Stimulated activated naive CD8-positive, alpha-beta T cell treated with anti-CD3 and anti-CD28 coated beads, Interleukin-15, Interleukin-2, amounts not matched to agents 100 ng/mL and 50 ng/mL, for 24 hours (primary cell): ENCODE measurements around the gene CHN2.

Experiments
- H3K27ac Mint-ChIP-seq: one replicate; pipeline ENCODE4 v1.8.0; 2021; ENCODE audit warnings: mild to moderate bottlenecking, mixed read lengths
- H3K27me3 Mint-ChIP-seq: one replicate; pipeline ENCODE4 v1.8.0; 2021; ENCODE audit warnings: mixed read lengths
- H3K36me3 Mint-ChIP-seq: one replicate; pipeline ENCODE4 v1.8.0; 2021; ENCODE audit warnings: low read depth, mixed read lengths
- H3K4me1 Mint-ChIP-seq: one replicate; pipeline ENCODE4 v1.8.0; 2021; ENCODE audit warnings: low read depth, mixed read lengths
- H3K4me3 Mint-ChIP-seq: one replicate; pipeline ENCODE4 v1.8.0; 2021; ENCODE audit warnings: mild to moderate bottlenecking, mixed read lengths
- H3K9me3 Mint-ChIP-seq: one replicate; pipeline ENCODE4 v1.8.0; 2021; ENCODE audit warnings: mixed read lengths

CHN2 gene

DNA sequence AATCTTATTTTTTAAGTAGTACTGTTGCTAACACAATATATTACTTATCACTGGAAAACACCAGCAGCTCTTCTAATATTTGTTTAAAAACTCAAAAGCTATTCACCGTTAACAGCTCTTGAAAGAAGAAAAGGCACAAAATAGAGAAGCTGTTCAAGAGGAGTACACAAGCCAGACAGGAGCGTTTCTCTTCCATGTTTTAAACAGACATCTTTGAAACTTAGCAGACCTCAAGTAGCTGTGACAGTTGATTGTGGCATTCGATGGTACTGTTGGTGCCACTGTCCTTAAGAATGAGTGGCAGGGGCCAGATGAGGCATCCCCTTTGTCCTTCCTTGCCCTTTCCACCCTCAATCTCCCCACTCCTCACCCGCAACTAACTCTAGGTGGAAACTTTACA lies 287.5 kb downstream of the CHN2 start:
- no peaks in the 10 kb centered on the region for H3K4me1 Mint-ChIP-seq
- no peak overlapping the region for H3K4me3 Mint-ChIP-seq
- H3K9me3 Mint-ChIP-seq, result no peaks in the 10 kb centered on the region
- no peaks in the 10 kb centered on the region for H3K27me3 Mint-ChIP-seq
- no peak overlapping the region for H3K27ac Mint-ChIP-seq
- no peaks in the 10 kb centered on the region for H3K36me3 Mint-ChIP-seq

- Mint-ChIP-seq H3K4me1 (no peaks in the 10 kb centered on the region), H3K9me3 (no peaks in the 10 kb centered on the region), H3K36me3 (no peaks in the 10 kb centered on the region), H3K4me3 (no peak overlapping the region), H3K27me3 (no peaks in the 10 kb centered on the region), H3K27ac (peak overlapping the region; percentile 3)
Observed at GRCh38 chr7:29483219-29484104, 288.9 kb downstream of the CHN2 start.

GRCh38 chr7:29484280-29484679 lies 289.7 kb downstream of the CHN2 start:
- no peak overlapping the region for H3K4me3 Mint-ChIP-seq
- no peaks in the 10 kb centered on the region for H3K27me3 Mint-ChIP-seq
- H3K36me3 Mint-ChIP-seq, result no peaks in the 10 kb centered on the region
- H3K27ac Mint-ChIP-seq, result no peak overlapping the region
- H3K9me3 Mint-ChIP-seq, result no peaks in the 10 kb centered on the region
- H3K4me1 Mint-ChIP-seq, result no peaks in the 10 kb centered on the region

GRCh38 chr7:29485339-29486190 lies 291.0 kb downstream of the CHN2 start:
- H3K4me3 Mint-ChIP-seq, result no peak overlapping the region
- H3K4me1 Mint-ChIP-seq, result no peaks in the 10 kb centered on the region
- no peaks in the 10 kb centered on the region for H3K9me3 Mint-ChIP-seq
- no peak overlapping the region for H3K27ac Mint-ChIP-seq
- H3K36me3 Mint-ChIP-seq, result no peaks in the 10 kb centered on the region
- H3K27me3 Mint-ChIP-seq, result no peaks in the 10 kb centered on the region

DNA sequence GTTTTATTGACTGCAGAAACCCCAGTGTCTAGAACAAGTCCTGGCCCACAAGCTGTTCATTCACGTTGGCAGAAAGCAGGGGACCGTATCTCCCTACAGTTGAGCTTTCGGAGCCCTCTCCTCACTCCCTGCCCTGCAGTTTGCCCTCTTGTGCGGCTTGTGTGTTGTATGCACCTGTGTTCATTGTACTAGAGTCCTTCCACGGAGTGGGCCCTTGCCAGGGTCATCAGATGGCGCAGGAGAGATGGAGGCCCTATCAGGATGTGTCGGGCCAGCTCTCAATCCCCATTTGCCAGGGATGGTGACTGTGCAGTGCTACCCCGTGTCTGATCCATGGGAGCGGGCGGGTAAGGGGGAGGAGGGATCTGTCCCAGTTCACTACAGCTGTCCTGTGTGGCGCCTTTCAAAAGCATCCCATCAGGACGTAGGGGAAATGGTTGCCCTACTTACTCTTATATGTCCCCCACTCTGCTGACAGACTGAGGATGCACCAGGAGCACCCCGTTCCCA lies 291.7 kb downstream of the CHN2 start:
- Mint-ChIP-seq H3K27ac (no peak overlapping the region), H3K27me3 (no peaks in the 10 kb centered on the region), H3K4me3 (no peak overlapping the region), H3K9me3 (no peaks in the 10 kb centered on the region), H3K4me1 (no peaks in the 10 kb centered on the region), H3K36me3 (no peaks in the 10 kb centered on the region)

DNA sequence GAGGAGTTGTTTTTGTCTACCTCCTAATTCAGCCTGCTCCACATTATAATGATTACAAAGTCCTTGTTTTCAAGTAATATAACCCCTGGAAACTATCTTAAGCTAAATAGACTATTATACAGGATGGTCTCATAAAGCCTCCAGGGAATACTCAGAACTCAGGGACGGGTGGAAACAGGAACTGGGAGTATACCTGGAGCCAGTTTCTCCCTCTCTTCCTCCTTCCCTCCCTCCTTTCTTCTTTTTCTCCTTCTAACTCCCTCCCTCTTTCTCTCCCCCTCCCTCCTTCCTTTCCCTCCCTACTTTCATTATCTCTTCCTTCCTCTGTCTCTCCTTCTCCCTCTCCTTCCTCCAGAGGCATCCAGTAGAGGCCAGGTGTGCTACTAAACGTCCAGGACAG lies 292.8 kb downstream of the CHN2 start:
- Mint-ChIP-seq H3K27me3 (no peaks in the 10 kb centered on the region), H3K36me3 (no peaks in the 10 kb centered on the region), H3K27ac (no peak overlapping the region), H3K9me3 (no peaks in the 10 kb centered on the region), H3K4me3 (no peak overlapping the region), H3K4me1 (no peaks in the 10 kb centered on the region)

- no peaks in the 10 kb centered on the region for H3K9me3 Mint-ChIP-seq
- no peaks in the 10 kb centered on the region for H3K36me3 Mint-ChIP-seq
- no peak overlapping the region for H3K27ac Mint-ChIP-seq
- H3K4me1 Mint-ChIP-seq, result no peaks in the 10 kb centered on the region
- H3K4me3 Mint-ChIP-seq, result no peak overlapping the region
- H3K27me3 Mint-ChIP-seq, result no peaks in the 10 kb centered on the region
Observed at GRCh38 chr7:29488203-29488970, 293.8 kb downstream of the CHN2 start.

DNA sequence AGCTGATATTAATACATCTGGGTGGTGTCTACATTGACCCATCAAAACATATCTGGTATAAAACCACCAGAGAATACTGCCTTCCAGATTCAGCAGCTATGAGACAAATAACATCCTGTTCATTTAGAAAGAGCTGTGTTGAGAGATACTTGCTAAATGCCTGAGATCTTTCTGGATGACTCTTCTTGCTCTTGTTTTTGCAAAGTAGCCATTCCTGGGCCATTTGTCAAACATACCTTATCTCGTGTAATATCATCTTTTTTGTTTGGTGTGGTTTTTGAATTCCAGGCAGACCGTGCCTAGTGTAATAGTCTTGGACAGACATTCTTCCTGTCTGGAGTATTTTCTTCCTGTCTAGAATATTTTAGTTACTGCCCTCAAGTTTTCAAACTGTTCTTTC lies 294.4 kb downstream of the CHN2 start:
- no peaks in the 10 kb centered on the region for H3K36me3 Mint-ChIP-seq
- H3K27me3 Mint-ChIP-seq, result no peaks in the 10 kb centered on the region
- no peak overlapping the region for H3K27ac Mint-ChIP-seq
- no peaks in the 10 kb centered on the region for H3K9me3 Mint-ChIP-seq
- no peak overlapping the region for H3K4me3 Mint-ChIP-seq
- H3K4me1 Mint-ChIP-seq, result no peaks in the 10 kb centered on the region

GRCh38 chr7:29490094-29490607 lies 295.6 kb downstream of the CHN2 start:
- H3K4me3 Mint-ChIP-seq, result no peak overlapping the region
- no peaks in the 10 kb centered on the region for H3K27me3 Mint-ChIP-seq
- H3K27ac Mint-ChIP-seq, result no peak overlapping the region
- H3K36me3 Mint-ChIP-seq, result no peaks in the 10 kb centered on the region
- H3K9me3 Mint-ChIP-seq, result no peaks in the 10 kb centered on the region
- no peaks in the 10 kb centered on the region for H3K4me1 Mint-ChIP-seq

DNA sequence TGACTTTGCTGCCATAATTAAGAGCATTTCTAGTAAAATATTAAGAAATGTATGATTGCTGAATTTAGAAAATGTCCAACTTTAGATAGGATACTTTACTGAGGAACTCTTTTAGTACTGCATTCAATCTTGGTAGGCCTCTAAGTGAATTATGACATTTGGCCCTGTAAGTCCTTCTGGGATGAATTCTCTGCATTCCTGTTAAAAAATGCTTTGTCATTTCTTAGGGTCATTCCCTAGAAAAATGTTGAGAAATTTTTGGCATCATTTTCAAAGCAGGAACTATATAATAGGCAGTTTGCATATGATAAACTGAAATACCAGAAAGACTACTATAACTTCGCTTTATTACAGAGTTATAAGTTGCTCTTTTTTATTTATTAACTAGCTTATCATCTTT lies 299.8 kb downstream of the CHN2 start:
- Mint-ChIP-seq H3K27me3 (no peaks in the 10 kb centered on the region), H3K36me3 (no peaks in the 10 kb centered on the region)

GRCh38 chr7:29495653-29496052 lies 301.1 kb downstream of the CHN2 start:
- Mint-ChIP-seq H3K4me1 (no peaks in the 10 kb centered on the region), H3K27ac (no peak overlapping the region), H3K36me3 (no peaks in the 10 kb centered on the region), H3K4me3 (no peak overlapping the region), H3K27me3 (no peaks in the 10 kb centered on the region), H3K9me3 (no peaks in the 10 kb centered on the region)

More for the DNA sequence above, 299.8 kb downstream of the CHN2 start:
- Mint-ChIP-seq H3K4me1 (no peaks in the 10 kb centered on the region), H3K9me3 (no peaks in the 10 kb centered on the region), H3K4me3 (no peak overlapping the region), H3K27ac (no peak overlapping the region)

DNA sequence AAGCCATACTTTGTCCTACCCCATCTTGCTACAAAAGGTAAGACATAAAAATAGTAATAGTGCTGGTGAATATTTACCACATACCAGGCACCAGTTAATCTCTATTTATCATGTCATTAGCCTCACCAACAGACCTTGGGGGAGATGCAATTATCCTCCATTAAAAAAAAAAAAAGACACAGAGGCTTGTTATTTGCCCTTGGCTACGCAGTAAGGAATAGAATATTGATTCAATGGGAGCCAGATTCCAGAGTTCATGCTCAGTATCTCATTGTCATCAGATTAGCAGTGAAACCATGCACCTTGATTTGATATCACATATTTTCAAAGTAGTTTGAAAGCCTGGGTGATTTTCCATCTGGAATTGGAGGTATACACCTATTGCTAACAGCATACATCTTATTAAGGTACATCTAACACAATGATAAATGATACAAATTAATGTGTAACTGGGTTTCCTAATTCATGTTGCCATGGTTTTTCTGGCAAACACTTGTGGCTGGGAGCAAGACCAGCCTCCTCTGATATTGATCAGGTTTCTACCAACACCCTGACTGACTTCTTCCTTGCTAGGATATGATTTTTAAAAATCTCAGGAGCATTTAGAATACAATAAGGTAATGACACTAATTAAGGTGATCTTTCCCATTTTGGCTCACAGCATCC lies 301.9 kb downstream of the CHN2 start:
- no peaks in the 10 kb centered on the region for H3K9me3 Mint-ChIP-seq
- H3K4me1 Mint-ChIP-seq, result no peaks in the 10 kb centered on the region
- H3K27me3 Mint-ChIP-seq, result no peaks in the 10 kb centered on the region
- H3K4me3 Mint-ChIP-seq, result no peak overlapping the region
- H3K27ac Mint-ChIP-seq, result no peak overlapping the region
- no peaks in the 10 kb centered on the region for H3K36me3 Mint-ChIP-seq

- no peak overlapping the region for H3K4me3 Mint-ChIP-seq
- no peaks in the 10 kb centered on the region for H3K36me3 Mint-ChIP-seq
- no peaks in the 10 kb centered on the region for H3K9me3 Mint-ChIP-seq
- no peaks in the 10 kb centered on the region for H3K4me1 Mint-ChIP-seq
- no peaks in the 10 kb centered on the region for H3K27me3 Mint-ChIP-seq
- no peak overlapping the region for H3K27ac Mint-ChIP-seq
Observed at GRCh38 chr7:29499932-29500331, 305.4 kb downstream of the CHN2 start.

- no peak overlapping the region for H3K27ac Mint-ChIP-seq
- no peaks in the 10 kb centered on the region for H3K36me3 Mint-ChIP-seq
- H3K9me3 Mint-ChIP-seq, result no peaks in the 10 kb centered on the region
- H3K4me3 Mint-ChIP-seq, result no peak overlapping the region
- no peaks in the 10 kb centered on the region for H3K27me3 Mint-ChIP-seq
- no peaks in the 10 kb centered on the region for H3K4me1 Mint-ChIP-seq
Observed at GRCh38 chr7:29500719-29501118, 306.1 kb downstream of the CHN2 start.
